HG02852 (cell line): Measurements from ENCODE around the gene INPP5A.

Experiments used
- ATAC-seq: cut with Tn5 transposase; IDR thresholded peaks from one replicate; pipeline ENCODE4 v1.9.1; 2021; ENCODE audit warnings: mild to moderate bottlenecking, moderate library complexity; ENCODE audit not compliant: unreplicated experiment

INPP5A gene

GRCh38 chr10:132607961-132608495 is 70.4 kb downstream of the INPP5A start:
- ATAC-seq, result no peak

DNA sequence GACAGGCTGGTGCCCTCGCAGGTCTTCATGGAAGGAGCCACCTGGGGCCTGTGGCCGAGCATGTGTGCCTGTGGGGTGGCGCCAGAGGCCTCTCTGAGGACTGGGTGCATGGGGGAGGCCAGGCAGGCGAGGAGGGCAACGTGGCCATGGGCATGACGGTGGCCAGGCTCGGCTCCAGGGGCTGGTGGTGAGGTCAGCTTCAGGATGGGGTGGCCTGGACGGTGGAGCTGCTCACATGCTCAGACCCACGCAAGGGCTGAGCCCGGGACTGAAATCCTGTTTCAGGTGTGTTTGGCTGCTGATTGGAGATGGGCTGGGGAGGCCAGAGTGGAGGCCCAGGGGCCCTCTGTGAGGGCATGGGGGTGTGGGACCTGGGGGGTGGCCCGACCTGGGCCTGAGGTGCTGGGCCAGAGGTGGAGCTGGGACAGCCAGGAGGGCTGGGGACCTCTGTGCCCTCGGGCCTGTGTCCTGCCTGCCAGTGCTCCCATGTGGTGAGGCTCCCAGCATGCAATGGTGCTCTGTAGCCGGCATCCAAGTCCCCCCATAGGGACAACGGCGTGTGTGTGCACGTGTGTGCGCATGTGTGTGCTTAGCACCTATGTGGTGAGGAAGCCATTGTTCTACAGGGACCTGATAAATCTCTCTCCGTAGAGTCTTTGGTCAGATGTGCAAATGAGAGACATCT is 71.1 kb downstream of the INPP5A start:
- no peak for ATAC-seq

DNA sequence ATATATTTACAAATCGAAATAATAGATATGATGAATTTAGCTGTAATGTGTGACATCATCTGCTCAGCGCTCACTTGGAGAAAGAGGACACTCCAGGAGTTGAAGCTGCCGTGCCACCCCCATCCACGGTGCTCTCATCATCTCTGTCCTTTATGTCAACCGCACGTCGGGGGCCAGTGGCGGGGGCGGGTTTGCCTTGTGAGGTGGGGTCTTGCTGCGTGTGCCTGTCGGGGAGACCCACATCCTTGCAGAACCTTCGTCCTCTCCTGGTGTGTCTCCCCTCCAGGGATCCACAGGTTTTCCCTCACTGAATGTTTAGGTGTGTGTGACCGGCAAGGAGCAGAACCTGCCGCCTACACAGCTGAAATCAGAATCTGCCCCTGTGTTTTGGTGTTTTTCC is 71.6 kb downstream of the INPP5A start:
- ATAC-seq, result no peak

DNA sequence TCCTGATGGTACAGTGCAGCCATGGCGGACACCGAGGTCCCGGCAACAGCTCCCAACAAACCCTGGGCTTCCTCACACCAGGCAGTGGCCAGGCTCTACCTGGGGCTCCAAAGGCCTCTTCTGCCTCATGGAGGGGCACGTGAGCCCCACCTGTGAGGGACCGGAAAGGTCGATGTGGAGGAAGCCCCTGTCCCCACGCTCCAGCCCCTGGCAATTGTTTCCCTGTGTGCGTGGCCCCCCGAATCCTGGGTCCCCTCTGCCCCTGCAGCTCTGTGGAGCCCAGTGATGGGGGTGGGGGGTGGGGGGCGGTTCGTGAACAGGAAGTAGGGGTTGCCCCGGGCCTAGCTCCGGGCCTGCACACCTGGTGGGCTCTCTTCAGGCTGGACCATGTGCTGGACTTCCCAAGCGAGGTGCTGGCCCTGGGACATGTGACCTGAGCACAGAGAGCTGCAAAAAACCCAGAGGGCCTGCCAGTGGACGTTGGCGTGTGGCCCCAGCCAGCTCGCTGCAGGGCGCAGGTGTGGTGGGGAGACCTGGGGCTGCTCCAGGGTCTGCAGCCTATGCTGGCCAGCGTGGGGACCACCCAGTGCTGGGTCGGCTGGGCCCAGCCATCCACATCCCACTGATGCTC is 72.6 kb downstream of the INPP5A start:
- no peak for ATAC-seq

- ATAC-seq, result no peak
These were observed 73.7 kb downstream of the INPP5A start for GRCh38 chr10:132611026-132611910.

DNA sequence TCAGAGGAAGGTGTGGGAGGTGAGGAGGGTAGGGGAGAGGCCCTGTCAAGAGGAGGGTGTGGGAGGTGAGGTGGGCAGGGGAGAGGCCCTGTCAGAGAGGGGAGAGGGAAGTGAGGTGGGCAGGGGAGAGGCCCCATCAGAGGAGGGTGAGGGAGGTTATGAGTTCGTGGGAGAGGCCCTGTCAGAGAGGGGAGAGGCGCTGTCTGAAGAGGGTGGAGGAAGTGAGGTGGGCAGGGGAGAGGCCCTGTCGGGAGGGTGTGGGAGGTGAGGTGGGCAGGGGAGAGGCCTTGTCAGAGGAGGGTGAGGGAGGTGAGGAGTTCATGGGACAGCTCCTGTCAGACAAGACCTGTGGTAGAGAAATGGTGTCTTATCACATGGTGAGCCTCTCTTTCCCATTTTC is 74.4 kb downstream of the INPP5A start:
- ATAC-seq, result no peak

GRCh38 chr10:132612571-132613504 is 75.3 kb downstream of the INPP5A start:
- ATAC-seq, result no peak

GRCh38 chr10:132613566-132614348 is 76.2 kb downstream of the INPP5A start:
- no peak for ATAC-seq

- ATAC-seq, result no peak
These were observed 77.1 kb downstream of the INPP5A start for GRCh38 chr10:132614431-132615340.

- ATAC-seq, result no peak
These were observed 78.0 kb downstream of the INPP5A start for GRCh38 chr10:132615341-132616169.

- ATAC-seq, result no peak
These were observed 78.8 kb downstream of the INPP5A start for GRCh38 chr10:132616170-132616995.

DNA sequence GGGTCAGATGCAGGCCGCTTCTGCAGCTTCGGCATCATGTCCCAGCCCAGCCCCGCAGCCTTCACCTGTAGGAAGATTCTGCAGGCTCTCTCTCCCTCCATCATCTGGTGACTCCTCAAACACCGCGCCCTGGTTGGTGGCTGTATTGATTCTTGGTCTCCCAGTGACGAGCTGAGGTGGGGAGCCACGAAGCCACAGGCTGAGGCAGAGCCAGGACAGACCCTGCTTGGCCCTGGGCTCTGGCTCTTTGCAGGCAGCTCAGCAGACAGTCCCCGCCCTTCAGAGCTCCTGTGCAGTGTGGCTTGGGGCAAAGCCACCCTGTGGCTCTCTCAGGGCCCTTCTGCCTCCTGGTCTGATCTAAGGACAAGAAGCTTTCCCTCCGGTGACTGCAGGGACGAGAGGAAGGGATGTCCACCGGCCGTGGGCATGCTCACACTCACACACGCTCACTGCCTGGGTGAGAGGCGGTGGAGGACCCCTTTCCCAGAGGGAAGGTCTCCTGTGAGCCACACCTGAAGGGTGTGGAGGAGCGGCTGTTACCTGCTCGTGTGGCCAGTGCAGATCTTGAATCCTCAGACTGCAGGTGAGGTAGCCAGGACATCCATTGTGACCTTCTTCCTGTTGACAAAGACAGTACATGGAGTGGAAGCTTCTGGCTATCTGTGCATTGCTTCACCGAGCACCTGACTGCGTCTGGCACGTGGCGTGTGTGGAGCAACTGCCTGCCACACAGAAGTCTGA is 79.6 kb downstream of the INPP5A start:
- ATAC-seq, result no peak

DNA sequence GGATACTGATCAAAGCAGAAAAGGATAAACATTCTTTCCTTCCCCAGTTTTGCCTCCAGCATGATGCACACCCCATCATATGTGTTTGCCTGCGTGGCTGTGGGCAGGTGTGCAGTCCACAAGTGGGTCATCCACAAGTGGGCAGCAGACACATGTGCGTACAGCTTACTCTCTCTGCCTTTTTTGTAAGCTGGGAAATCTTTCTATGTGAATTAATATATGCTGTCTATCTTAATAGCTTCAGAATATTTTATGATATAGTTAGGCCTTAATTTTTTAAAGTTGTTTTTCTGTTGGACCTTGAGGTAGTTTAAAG is 80.1 kb downstream of the INPP5A start:
- ATAC-seq, result no peak

DNA sequence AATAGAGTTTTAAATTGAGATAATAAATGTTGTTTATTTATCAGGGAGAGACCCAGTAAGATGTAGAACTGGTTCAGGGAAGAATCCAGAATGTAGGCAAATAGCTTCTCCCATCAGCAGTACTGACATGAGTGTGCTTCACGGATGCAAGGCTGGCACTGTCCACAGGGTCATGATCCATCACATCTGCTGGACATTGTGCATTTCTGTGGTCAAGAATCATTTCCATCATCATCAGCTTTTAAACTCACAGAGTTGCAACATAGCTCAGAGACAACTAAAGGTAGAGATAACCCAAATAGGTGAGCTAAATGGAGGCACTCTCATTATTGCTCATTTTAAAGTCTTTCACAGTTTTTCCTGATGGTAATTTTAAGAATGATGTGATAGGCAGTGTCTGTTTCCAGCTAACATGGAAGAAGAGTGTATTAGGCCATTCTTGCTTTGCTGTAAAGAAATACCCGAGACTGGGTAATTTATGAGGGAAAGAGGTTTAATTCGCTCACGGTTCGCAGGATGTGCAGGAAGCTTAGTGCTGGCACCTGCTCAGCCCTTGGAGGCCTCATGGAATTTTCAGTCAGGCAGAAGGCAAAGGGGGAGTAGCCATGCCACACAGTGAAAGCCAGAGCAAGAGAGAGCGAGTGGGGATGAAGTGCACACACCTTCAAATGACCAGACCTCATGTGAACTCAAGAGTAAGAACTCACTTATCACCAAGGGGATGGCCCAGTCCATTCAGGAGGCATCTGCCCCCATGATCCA is 80.8 kb downstream of the INPP5A start:
- no peak for ATAC-seq

GRCh38 chr10:132619927-132620326 is 82.3 kb downstream of the INPP5A start:
- ATAC-seq, result no peak
